ENCODE results near the gene MYOF. TPM values are rescaled to one million over a fixed set of nuclear protein-coding genes. Genes with fewer than 3 reads are reported as not detected.
"Not testable (repeated sequence)": the region's sequence is repeated elsewhere in the genome, so short reads cannot be mapped to it uniquely, and the experiment has no call there.

Gene MYOF
- total RNA-seq, 1 donor from 2014 or later = 243 TPM

- DNase-seq (ENCODE audit: low read depth, low spot score) = no peak
Measured at GRCh38 chr10:93356516-93356915, 125.6 kb downstream of the MYOF start.

- DNase-seq (ENCODE audit: low read depth, low spot score) = no peak
Measured at GRCh38 chr10:93352638-93353383, 129.3 kb downstream of the MYOF start.

- DNase-seq (ENCODE audit: low read depth, low spot score) = peak; percentile 24
Measured at GRCh38 chr10:93346694-93347093, 135.4 kb downstream of the MYOF start.

GRCh38 chr10:93346108-93346507 is 136.0 kb downstream of the MYOF start:
- DNase-seq (ENCODE audit: low read depth, low spot score) = no peak

GRCh38 chr10:93344691-93345090 is 137.4 kb downstream of the MYOF start:
- DNase-seq (ENCODE audit: low read depth, low spot score) = no peak

GRCh38 chr10:93342921-93343320 is 139.2 kb downstream of the MYOF start:
- DNase-seq (ENCODE audit: low read depth, low spot score) = no peak

- no peak for DNase-seq (ENCODE audit: low read depth, low spot score)
Measured at GRCh38 chr10:93342366-93342765, 139.8 kb downstream of the MYOF start.

- no peak for DNase-seq (ENCODE audit: low read depth, low spot score)
Measured at GRCh38 chr10:93337309-93337721, 144.8 kb downstream of the MYOF start.

- DNase-seq (ENCODE audit: low read depth, low spot score) = no peak
Measured at GRCh38 chr10:93336678-93337077, 145.5 kb downstream of the MYOF start.

GRCh38 chr10:93336110-93336509 is 146.0 kb downstream of the MYOF start:
- no peak for DNase-seq (ENCODE audit: low read depth, low spot score)

- DNase-seq (ENCODE audit: low read depth, low spot score) = no peak
Measured at GRCh38 chr10:93334901-93335327, 147.2 kb downstream of the MYOF start.

- DNase-seq (ENCODE audit: low read depth, low spot score) = no peak
Measured at GRCh38 chr10:93334181-93334580, 148.0 kb downstream of the MYOF start.

- no peak for DNase-seq (ENCODE audit: low read depth, low spot score)
Measured at GRCh38 chr10:93333278-93333978, 148.7 kb downstream of the MYOF start.

- DNase-seq (ENCODE audit: low read depth, low spot score) = no peak
Measured at GRCh38 chr10:93330824-93331223, 151.3 kb downstream of the MYOF start.

GRCh38 chr10:93319896-93320295 is 162.2 kb downstream of the MYOF start:
- DNase-seq (ENCODE audit: low read depth, low spot score) = no peak

- DNase-seq (ENCODE audit: low read depth, low spot score) = no peak
Measured at GRCh38 chr10:93319096-93319495, 163.0 kb downstream of the MYOF start.

- no peak for DNase-seq (ENCODE audit: low read depth, low spot score)
Measured at GRCh38 chr10:93315246-93315645, 166.9 kb downstream of the MYOF start.

- DNase-seq (ENCODE audit: low read depth, low spot score) = not testable (repeated sequence)
Measured at GRCh38 chr10:93314656-93315055, 167.5 kb downstream of the MYOF start.

- no peak for DNase-seq (ENCODE audit: low read depth, low spot score)
Measured at GRCh38 chr10:93313798-93314197, 168.3 kb downstream of the MYOF start.

GRCh38 chr10:93309062-93309461 is 173.1 kb downstream of the MYOF start:
- no peak for DNase-seq (ENCODE audit: low read depth, low spot score)

GRCh38 chr10:93305122-93305521 is 177.0 kb downstream of the MYOF start:
- DNase-seq (ENCODE audit: low read depth, low spot score) = no peak

- DNase-seq (ENCODE audit: low read depth, low spot score) = no peak
Measured at GRCh38 chr10:93300981-93301380, 181.2 kb downstream of the MYOF start.

All from pulmonary artery endothelial cell (primary cell).